Measurements from ENCODE around the gene CYGB. TPM values are rescaled to one million over a fixed set of nuclear protein-coding genes. Genes with fewer than 3 reads are reported as not detected.
"Not testable (repeated sequence)": the region's sequence is repeated elsewhere in the genome, so short reads cannot be mapped to it uniquely, and the experiment has no call there.

The CYGB gene
- total RNA-seq, 1 experiment from 2014 or later = 2.0 TPM

DNA sequence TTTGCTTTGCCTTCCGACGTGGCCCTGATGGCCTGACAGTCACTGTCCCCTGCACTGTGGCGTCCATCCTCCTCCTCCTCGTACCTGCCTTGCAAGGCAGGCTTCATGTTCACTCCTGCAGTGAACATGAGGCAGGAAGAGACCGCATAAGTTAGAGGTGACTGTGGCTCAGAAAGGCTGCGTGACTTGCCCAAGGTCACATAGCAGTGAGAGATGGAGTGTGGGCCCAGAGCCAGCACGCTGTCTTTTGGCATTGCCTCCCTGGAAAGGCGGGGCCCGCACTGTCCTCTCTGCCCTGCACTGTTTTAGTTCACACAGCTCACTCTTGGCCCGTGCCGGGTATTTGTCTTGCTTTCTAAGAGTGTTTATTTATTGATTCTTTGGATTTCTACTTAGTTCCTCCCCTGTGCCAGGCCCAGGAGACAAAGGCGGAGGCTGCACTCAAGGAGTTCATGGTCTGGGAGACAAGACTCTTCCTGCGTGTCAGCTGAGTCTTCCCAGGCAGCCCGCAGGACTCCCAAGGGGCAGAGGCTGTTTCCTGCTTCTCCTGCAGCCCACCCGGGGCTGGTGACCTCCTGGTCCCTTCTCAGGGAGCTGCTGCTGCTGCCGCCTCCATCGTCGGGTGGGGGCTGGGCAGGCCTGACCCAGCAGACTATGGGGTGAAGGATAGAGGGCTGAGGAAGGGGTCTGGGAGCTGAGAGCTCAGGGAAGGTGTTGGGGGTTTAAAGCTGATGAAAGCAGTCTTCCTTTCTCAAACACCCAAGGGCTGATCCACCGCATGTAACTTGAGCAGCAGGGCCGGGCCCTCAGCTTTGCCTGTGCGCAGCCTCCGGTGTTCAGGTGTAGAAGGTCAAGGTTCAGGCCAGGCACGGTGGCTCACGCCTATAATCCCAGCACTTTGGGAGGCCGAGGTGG, 12.7 kb downstream of the CYGB start:
- no peak for DNase-seq (ENCODE audit: low read depth)

DNA sequence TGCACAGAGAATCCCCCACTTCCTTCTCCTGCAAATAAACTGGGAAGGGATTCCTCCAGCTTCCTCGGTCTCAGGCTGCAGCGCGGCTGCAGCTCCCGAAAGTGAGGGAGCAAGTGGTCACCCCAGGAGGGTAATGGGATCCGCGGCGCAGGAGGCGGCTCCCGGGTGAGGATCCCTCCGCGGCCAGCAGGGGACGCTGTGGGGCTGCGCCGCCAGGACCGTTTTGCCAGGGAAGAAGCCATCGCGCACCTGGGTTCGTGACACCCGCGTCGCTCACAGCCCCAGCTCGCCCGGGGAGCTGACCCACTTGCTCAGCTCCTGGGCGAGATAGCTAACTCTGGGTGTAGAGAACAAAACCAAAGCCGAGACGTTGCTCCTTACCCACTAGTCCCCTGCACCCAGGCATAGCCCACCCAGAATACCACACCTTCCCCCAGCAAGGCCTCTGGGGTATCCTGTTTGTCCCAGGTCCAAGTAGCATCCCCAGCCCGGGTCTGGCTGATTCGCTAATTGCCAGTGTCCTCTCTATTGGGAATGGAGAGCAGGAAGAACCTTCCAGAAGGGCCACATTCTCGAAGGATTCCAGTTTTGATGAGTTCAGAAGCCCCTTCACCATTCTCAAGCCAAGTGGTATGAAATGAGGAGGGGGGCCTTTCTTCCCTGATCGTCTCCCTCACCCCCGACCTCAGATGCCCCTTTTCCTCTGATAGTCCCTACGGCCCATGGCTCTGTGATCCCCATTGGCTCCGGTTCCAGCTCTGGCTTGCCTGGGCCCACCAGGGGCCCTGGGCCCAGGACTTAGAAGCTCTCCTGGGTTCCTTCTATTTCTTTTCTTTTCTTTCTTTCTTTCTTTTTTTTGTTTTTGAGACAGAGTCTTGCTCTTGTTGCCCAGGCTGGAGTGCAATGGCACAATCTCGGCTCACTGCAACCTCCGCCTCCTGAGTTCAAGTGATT, 14.1 kb downstream of the CYGB start:
- peak; percentile 47 for DNase-seq (ENCODE audit: low read depth)

DNA sequence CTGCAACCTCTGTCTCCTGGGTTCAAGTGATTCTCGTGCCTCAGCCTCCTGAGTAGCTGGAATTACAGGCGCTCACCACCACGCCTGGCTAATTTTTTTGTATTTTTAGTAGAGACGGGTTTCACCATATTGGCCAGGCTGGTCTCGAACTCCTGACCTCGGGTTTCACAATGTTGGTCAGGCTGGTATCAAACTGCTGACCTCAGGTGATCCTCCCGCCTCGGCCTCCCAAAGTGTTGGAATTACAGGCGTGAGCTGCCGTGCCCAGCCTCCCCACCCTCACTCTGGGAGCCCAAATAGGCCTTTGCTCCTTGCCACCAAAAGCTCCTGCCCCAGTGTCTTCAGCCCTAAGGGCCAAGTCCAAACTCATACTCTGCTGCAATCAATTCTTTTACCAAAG, 15.8 kb downstream of the CYGB start:
- not testable (repeated sequence) for DNase-seq (ENCODE audit: low read depth)

DNA sequence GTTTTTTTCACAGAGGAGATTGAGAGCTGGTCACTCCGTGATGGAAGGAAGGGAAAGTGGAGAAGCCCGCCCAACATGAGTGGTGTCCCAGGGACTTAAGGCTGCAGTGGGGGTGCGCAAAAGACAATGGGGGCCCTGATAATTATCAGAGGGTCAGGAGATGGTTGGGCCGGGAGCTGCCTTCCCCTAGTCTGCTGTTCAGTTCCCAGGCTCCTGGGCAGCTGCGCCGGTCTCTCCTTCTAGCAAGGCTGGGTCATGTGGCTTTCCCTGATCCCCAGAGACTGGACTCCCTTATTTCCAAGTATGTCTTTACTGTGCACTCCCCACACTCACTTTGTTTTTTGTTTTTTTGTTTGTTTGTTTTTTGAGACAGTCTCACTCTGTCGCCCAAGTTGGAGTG, 16.2 kb downstream of the CYGB start:
- no peak for DNase-seq (ENCODE audit: low read depth)

DNA sequence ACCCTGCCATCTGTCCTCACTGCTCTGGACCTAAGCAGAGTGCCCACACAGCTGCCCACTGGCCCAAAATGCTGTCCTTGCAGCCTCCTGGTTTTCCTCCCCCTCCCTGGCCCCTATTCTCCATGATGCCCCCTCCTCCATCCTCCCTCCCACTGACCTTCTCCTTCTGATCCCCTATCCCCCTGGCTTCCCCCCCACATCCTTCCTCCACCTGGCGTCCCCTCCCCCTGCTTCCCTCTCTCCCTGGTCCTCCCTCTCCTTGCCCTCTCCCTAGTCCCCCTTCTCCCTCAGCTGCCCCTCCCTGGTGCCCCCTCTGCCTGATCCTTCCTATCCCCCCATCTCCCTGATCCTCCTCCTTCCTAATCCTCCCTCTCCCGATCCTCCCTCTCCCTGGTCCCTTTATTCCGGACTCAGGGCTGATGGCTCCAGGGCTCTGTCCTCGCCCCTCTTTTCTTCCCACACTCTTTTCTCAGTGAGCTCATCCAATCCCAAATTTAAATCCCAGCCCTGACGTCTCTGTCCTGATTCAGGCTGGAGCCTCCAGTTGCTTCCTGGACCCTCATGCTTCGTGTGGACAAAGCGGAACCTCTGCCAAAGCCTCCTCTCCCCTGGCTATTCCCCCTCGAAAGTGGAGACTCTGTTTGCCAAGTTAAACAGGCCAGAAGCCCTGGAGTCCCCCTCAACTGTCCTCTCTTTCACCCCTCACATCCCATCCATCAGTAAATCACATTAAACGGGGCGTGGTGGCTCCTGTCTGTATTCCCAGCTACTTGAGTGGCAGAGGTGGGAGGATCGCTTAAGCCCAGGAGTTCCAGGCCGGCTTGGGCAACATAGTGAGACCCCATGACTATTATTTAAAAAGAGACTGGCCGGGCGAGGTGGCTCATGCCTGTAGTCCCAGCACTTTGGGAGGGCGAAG, 18.2 kb downstream of the CYGB start:
- no peak for DNase-seq (ENCODE audit: low read depth)

DNA sequence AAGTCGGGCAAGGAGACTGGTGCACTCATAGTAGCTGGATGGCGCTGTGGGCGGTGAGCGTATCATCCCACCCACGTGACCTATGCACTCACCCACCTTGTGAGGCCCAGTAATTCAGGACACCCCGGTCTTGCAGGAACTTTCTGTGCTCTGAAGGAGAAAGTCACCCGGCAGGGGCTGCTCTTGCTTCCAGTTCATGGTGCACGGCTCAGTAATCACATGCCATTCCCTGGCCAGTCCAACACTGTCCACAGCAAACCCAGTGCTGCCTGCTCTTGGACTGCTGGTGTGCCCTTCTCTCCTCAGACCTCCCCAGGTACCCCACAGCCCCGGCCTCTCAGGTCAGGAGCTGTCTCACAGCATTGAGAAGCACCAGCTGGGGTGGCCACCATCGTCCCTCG, 19.9 kb downstream of the CYGB start:
- no peak for DNase-seq (ENCODE audit: low read depth)

DNA sequence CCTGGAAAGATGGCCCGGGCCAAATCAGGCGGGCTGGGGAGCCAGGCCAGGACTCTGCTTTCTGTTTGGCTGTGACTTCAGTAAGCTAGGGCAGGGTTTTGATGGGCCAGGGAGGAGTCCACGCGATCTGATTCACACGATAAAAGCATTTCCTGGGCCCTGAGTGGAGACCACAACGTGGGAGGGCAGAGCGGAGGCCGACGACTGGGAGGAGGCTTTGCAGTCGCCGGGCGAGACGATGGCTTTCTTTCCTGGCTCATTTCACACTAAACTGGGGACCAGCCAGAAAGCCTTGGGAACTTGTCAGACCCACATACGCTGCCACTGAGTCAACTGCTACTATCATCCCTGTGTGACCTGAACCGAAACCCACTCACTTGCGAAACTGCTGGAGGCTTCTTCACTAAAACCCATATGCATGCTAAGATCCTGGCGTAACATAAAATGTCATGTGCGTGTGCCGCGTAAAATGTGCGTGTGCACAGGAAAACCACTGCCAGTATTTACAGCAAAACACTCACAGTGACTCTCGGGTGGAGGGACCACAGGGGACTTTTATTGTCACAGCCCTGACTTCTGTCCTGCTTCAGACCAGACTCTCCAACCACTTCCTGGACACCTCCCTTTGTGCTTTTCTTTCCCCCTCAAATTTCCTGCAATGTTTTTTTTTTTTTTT, 22.1 kb downstream of the CYGB start:
- DNase-seq (ENCODE audit: low read depth) = no peak

DNA sequence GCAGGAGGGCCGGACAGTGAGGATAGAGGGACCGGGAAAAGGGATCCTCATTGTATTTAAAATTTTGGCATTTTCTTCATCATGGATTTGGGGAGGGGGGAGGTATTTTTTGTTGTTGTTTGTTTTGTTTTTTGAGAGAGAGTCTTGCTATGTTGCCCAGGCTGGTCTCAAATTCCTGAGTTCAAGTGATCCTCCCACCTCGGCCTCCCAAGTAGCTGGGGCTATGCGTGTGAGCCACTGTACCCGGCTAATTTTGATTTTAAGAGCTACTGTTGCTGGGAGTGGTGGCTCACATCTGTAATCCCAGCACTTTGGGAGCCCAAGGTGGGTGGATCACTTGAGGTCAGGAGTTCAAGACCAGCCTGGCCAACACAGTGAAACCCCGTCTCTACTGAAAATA, 23.2 kb downstream of the CYGB start:
- DNase-seq (ENCODE audit: low read depth) = not testable (repeated sequence)

DNA sequence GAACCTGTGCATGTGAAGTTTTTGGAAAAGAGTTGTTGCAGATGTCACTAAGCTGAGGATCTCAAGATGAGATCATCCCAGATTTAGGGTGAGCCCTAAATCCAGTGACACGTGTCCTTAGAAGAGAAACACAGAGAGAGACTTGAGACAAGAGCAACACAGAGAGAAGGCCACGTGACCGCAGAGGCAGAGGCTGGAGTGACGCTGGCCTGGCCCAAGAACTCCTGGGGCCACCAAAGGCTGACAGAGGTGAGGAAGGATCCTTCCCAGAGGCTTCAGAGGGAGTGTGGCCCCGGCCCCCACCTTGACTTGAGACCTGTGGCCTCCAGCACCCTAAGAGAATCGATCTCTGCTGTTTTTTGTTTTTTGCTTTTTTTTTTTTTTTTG, 24.2 kb downstream of the CYGB start:
- no peak for DNase-seq (ENCODE audit: low read depth)

DNA sequence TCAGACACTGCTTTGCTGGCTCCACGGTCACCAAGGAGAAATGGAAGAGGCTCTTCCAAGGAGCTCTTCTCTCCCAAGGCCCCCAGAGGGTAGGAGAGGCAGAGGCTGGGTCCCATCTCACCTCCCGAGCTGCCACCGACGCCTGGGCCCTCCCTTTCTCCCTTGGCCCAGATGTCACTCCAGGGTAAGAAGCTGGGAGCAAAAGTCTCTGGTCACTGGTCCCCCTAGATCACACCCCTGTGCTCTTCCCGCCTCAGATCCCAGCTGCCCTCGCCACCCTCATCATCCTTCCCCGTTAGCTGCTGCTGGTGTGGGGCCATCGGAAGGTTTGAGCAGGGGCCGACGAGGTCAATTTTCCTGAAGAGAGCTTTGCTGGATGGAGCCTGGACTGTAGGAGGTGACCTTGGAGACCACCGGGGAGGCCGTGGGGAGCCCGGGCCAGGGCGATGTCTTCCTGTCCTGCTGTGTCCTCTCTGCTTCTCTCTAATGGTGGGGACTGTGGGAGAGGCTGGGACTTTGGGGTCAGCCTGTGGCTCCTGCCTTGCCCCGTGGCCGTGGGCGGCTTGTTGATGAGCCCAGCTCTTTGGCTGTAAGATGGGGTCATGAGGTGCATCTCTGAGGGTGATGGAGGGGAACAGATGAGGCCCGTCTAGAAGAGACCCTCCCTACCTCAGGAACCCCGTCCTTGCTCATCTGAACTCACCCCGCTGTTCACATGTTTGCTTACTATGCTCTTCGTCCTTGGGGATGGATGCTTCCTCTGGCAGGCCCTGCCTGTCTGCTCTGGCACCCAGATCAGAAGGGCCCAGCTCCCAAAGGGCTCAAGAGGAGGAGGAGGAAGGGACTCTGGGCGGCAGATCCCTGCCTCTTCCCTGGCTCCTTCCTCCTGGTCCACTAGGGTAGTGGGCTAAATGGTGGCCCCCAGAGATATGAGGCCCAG, 24.9 kb downstream of the CYGB start:
- no peak for DNase-seq (ENCODE audit: low read depth)

DNA sequence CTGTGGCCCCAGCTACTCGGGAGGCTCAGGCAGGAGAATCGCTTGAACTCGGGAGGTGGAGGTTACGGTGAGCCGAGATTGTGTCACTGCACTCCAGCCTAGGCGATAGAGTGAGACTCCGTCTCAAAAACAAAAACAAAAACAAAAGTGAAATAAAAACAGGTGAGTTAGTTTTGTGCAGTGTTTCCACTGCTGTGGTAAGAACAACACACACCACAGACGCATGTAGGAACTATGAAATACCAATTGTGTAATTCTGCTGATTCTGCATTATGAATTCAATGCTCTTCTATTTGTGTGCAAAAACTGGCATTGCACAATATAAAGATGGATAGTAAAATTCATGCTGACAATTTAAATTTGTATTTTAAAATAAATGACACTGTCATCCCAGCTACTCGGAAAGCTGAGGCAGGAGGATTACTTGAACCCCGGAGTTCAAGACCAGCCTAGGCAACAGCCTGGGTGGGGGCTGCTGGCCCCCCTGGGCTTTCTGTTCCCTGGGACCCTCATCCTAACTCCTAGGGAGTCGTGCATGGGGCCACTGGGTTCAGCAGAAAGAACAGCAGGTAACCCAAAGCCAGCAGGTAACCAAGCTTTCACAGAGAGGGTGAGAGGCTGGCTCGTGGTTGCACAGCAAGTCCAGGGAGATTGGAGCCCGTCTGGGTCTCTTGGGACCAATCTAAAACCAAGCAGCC, 25.7 kb downstream of the CYGB start:
- no peak for DNase-seq (ENCODE audit: low read depth)

DNA sequence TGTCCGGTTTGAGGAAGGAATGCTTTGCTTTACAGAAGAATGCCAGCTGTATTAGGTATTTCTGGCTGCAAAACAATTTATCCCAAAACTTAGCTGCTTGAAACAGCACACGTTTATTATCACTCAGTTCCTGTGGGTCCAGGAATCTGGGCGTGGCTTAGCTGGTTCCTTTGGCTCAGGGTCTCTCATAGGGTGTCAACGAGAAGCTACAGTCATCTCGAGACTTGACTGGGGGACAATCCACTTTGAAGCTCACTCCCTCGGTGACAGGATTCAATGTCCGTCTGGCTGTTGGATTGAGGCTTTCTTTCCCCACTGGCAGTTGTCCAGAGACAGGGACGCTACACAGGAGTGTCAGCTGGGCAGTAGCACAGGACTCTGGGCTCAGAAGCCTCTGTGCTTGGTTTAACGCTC, 26.7 kb downstream of the CYGB start:
- no peak for DNase-seq (ENCODE audit: low read depth)

DNA sequence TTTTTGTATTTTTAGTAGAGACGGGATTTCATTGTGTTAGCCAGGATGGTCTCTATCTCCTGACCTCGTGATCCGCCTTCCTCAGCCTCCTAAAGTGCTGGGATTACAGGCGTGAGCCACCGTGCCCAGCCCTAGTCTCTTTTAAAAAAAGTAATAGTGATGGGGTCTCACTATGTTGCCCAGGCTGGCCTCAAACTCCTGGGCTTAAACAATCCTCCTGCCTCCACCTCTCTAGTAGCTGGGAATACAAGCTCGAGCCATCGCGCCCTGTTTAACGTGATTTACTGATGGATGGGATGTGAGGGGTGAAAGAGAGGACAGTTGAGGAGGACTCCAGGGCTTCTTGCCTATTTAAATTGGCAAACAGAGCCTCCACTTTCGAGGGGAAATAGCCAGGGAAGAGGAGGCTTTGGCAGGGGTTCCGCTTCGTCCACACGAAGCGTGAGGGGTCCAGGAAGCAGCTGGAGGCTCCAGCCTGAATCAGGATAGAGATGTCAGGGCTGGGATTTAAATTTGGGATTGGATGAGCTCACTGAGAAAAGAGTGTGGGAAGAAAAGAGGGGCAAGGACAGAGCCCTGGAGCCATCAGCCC, 28.9 kb downstream of the CYGB start:
- DNase-seq (ENCODE audit: low read depth) = not testable (repeated sequence)

DNA sequence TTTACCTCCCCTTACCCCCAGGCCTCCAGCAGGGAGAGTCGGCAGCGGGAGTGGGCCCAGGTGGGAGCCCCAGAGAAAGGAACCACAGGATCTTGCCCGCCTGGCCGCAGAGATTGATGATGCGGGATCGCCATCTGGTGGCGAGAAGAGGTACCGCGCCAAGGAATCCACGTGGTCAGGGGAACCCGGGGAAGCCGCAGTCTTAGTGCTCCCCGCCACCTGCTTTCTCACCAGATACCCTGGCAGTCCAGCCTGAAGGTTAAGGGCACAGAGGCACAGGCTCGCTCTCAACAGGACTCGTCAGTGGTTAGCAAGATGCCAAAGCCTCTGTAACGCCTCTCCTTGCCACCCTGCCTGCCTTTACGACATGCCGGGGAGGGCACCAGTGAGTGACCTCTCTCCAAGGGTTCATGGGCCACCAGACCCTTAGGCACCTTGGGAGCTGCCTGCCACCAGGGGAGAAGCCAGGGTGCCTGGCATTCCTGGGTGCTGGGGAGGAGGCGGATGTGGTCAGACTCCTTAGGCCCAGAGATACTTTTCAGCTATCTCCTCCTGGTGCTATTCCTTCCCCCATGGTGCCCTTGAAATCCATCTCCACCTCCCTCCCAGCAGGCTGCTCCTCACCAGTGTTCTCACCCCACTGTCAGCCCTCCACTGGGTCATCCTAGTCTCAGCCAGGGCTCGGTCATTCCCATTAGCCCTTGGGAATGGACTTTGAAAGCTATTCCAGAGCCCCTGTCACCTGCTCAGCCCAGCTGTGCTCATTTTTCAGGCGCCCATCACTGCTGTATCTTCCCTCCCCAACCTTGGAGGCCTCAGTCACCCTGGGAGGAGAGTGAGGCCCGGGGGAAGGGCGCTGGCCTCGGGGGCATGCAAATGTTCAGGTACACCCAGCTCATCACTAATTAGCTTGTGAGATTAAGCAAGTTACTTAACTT, 30.8 kb downstream of the CYGB start:
- DNase-seq (ENCODE audit: low read depth) = peak; percentile 50

DNA sequence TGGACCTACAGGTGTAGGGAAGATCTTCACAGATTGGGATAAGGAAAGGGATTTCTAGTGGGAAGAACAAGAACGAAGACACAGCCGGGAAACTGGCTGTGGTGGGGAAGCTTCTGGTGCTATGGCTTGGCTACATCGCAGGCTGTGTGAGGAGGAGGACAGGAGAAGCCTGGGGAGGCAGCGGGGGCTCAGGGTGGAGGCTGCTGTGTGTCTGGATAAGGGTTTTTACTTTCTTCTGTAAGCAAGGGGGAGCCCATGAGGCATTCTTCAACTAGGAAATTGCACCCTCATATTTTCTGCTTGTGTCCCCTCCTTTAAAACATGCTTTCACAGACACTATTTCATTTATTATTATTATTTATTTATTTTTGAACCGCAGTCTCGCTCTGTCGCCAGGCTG, 33.4 kb downstream of the CYGB start:
- no peak for DNase-seq (ENCODE audit: low read depth)

DNA sequence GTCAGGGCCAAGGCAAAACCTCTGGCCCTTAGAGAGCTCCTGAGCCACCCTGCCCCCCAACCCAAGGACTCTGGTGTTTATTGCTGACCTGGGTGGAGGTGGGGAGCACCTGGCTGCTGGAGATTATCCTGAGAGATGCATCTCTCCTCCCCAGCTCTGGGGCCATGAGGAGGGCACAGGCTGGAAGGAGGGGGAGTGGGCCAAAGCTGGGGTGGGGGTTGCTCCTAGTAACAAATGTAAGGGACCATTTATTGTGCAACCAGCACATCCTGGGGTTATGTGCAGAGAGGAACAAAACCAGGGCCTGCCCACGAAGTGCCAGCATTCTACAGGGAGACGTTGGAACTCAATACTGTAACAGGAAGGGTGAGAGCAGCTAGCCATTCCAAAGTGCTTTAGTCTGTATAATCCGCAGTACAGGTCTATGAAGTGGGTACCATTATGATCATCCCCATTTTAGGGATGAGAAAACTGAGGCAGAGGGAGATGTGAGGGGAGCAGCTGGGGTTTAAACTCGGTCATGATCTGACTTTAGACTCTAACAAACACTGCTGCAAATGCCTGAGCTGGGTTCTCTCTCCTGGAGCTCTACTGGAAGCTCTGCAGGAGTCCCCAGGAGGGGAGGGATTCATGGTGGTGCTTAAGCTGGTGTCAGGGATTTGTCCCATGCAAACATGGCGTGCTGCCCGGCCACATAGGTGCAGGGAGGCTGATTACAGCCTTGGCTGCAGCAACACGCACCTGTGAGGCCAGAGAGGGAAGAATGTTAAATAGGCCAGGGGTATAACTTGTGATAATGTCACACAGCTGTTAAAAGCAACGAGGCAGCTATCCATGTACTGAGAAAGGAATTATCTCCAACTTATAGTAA, 34.9 kb downstream of the CYGB start:
- no peak for DNase-seq (ENCODE audit: low read depth)

Data from RPMI7951 (cell line).